DOHH2 (cell line): Measurements from ENCODE around the gene HNRNPH2.

Experiments
- H3F3A ChIP-seq: fragments of 200-600 bp; sonication (generic), shearing (Covaris generic); 2 replicates; pipeline ENCODE4 v1.6.0; 2016; ENCODE audit warnings: antibody characterized with exemption, mild to moderate bottlenecking; ENCODE audit not compliant: control insufficient read depth, insufficient read depth
- H3K27ac ChIP-seq: fragments of 200-600 bp; sonication (generic); 2 replicates; pipeline ENCODE4 v1.5.1; 2014; ENCODE audit warnings: low read depth, mild to moderate bottlenecking, low read length, moderate library complexity
- H3K27me3 ChIP-seq: fragments of 200-600 bp; sonication (generic); 2 replicates; pipeline ENCODE4 v1.6.1; 2014; ENCODE audit warnings: mild to moderate bottlenecking, low read length, mixed read lengths; ENCODE audit not compliant: control insufficient read depth
- H3K36me3 ChIP-seq: fragments of 200-600 bp; sonication (generic); 2 replicates; pipeline ENCODE4 v1.6.1; 2014; ENCODE audit warnings: mild to moderate bottlenecking, low read length, moderate library complexity, mixed read lengths; ENCODE audit not compliant: control insufficient read depth
- H3K4me1 ChIP-seq: fragments of 200-600 bp; sonication (generic); 2 replicates; pipeline ENCODE4 v1.6.1; 2014; ENCODE audit warnings: mild to moderate bottlenecking, low read length, mixed read lengths; ENCODE audit not compliant: control insufficient read depth
- H3K4me2 ChIP-seq: fragments of 200-600 bp; sonication (generic); 2 replicates; pipeline ENCODE4 v1.6.0; 2014; ENCODE audit warnings: mild to moderate bottlenecking, low read length, moderate library complexity
- H3K4me3 ChIP-seq: fragments of 200-600 bp; sonication (generic); 2 replicates; pipeline ENCODE4 v1.5.1; 2014; ENCODE audit warnings: mild to moderate bottlenecking, low read length, mixed read lengths
- H3K79me2 ChIP-seq: fragments of 200-600 bp; sonication (generic); 2 replicates; pipeline ENCODE4 v1.6.1; 2014; ENCODE audit warnings: mild to moderate bottlenecking, low read length, mixed read lengths; ENCODE audit not compliant: control insufficient read depth
- H3K9me2 ChIP-seq: fragments of 200-600 bp; sonication (generic); replicated peaks from 2 replicates; pipeline ENCODE4 v1.6.1; 2014; ENCODE audit warnings: mild to moderate bottlenecking, low read length, mixed read lengths; ENCODE audit not compliant: control insufficient read depth
- H3K9me3 ChIP-seq: fragments of 200-600 bp; sonication (generic); 2 replicates; pipeline ENCODE4 v1.6.1; 2014; ENCODE audit warnings: antibody characterized with exemption, low read length, mixed read lengths; ENCODE audit not compliant: control insufficient read depth, insufficient read depth
- H4K20me1 ChIP-seq: fragments of 200-600 bp; sonication (generic); 2 replicates; pipeline ENCODE4 v1.6.0; 2014; ENCODE audit warnings: low read depth, mild to moderate bottlenecking, antibody characterized with exemption, low read length, moderate library complexity; ENCODE audit not compliant: control insufficient read depth, insufficient read depth
- CTCF ChIP-seq: fragments of 200-600 bp; sonication (generic); IDR thresholded peaks from one replicate; pipeline ENCODE4 v1.5.1; 2014; ENCODE audit warnings: antibody characterized with exemption, mild to moderate bottlenecking, low read depth, low read length; ENCODE audit not compliant: poor library complexity, severe bottlenecking
- EZH2phosphoT487 ChIP-seq: fragments of 200-600 bp; sonication (generic); IDR thresholded peaks from 2 replicates; pipeline ENCODE4 v1.6.1; 2017; ENCODE audit warnings: borderline replicate concordance, mild to moderate bottlenecking, antibody characterized with exemption, low read length, moderate library complexity, mixed read lengths

The HNRNPH2 gene

GRCh38 chrX:101362116-101362515 lies 45.9 kb upstream of the HNRNPH2 start:
- Histone ChIP-seq H3K27ac (no peak overlapping the region), H4K20me1 (no peaks in the 10 kb centered on the region), H3K27me3 (no peaks in the 10 kb centered on the region), H3K9me2 (no peaks in the 10 kb centered on the region), H3F3A (0 out of 2 replicates have a peak, but pooled peaks cover 2% of the 10 kb centered on the region), H3K36me3 (peaks cover 71% of the 10 kb centered on the region), H3K4me1 (peaks cover 23% of the 10 kb centered on the region), H3K4me3 (no peak overlapping the region), H3K4me2 (no peak overlapping the region), H3K79me2 (no peaks in the 10 kb centered on the region), H3K9me3 (no peaks in the 10 kb centered on the region)
- no peak for TF ChIP-seq CTCF
- no peak for TF ChIP-seq EZH2phosphoT487

GRCh38 chrX:101362757-101363156 lies 45.3 kb upstream of the HNRNPH2 start:
- Histone ChIP-seq H3K9me3 (no peaks in the 10 kb centered on the region), H3K4me2 (no peak overlapping the region), H3K27me3 (no peaks in the 10 kb centered on the region), H3K27ac (no peak overlapping the region), H3K4me3 (no peak overlapping the region), H3K4me1 (peaks cover 23% of the 10 kb centered on the region), H3F3A (0 out of 2 replicates have a peak, but pooled peaks cover 2% of the 10 kb centered on the region), H3K36me3 (peaks cover 66% of the 10 kb centered on the region), H4K20me1 (no peaks in the 10 kb centered on the region), H3K9me2 (no peaks in the 10 kb centered on the region), H3K79me2 (peaks cover 2% of the 10 kb centered on the region; the same call in 1 of the 2 replicates)
- no peak for TF ChIP-seq CTCF
- TF ChIP-seq EZH2phosphoT487, result no peak

GRCh38 chrX:101365301-101365795 lies 42.7 kb upstream of the HNRNPH2 start:
- H3K4me2 ChIP-seq, result no peak overlapping the region
- H3K79me2 ChIP-seq, result peaks cover 10% of the 10 kb centered on the region
- H3K27ac ChIP-seq, result no peak overlapping the region
- H3K27me3 ChIP-seq, result no peaks in the 10 kb centered on the region
- H4K20me1 ChIP-seq, result no peaks in the 10 kb centered on the region
- H3K4me3 ChIP-seq, result no peak overlapping the region
- TF ChIP-seq CTCF (no peak), EZH2phosphoT487 (no peak)
- peaks cover 3% of the 10 kb centered on the region for H3F3A ChIP-seq
- H3K9me3 ChIP-seq, result no peaks in the 10 kb centered on the region
- H3K4me1 ChIP-seq, result peaks cover 26% of the 10 kb centered on the region
- no peaks in the 10 kb centered on the region for H3K9me2 ChIP-seq
- H3K36me3 ChIP-seq, result peaks cover 71% of the 10 kb centered on the region
